Suppressor macrophage treated with lipopolysaccharide for 1 hour (primary cell): Measurements from ENCODE around the gene PILRA.

Source experiments
- DNase-seq, 3 donors: peaks; one replicate each; pipeline ENCODE4 v3.0.0-alpha.2; 2020 to 2022

The PILRA gene

DNA sequence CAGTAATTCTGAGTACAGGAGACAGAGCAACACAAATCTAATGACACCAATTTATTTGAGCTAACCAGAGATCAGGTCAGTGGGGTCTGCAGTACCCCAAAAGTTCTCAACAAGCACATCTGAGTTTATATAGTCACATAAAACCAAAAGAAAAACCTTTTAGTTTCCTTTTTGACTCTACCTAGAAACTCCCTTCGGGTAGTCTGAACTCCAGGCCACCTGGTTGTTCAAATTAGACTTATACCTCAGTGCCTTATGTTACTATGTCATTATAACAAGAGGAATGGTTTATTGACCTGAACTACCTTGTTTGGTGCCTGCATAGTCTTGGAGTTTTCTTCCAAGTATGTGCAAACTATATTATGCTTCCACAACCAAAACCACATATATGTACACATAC lies 40.6 kb downstream of the PILRA start:
- no peak for DNase-seq

DNA sequence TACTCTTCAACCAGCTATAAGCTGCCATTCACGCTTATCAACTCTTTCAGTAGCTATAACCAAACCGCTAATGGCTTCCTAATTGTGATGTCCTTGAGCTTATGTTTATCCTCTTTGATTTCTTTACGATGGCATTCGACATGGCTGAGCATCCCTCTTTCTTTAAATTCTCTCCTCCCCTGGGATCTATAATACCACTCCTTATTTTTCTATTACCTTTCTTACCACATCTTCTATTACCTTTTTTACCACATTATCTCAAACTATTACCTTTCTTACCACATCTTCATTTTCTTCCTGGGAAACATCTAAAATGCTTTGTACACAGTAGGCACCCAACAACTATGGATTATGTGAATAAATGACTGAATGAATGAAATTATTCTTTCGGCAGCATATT lies 42.2 kb downstream of the PILRA start:
- DNase-seq, result no peak

DNA sequence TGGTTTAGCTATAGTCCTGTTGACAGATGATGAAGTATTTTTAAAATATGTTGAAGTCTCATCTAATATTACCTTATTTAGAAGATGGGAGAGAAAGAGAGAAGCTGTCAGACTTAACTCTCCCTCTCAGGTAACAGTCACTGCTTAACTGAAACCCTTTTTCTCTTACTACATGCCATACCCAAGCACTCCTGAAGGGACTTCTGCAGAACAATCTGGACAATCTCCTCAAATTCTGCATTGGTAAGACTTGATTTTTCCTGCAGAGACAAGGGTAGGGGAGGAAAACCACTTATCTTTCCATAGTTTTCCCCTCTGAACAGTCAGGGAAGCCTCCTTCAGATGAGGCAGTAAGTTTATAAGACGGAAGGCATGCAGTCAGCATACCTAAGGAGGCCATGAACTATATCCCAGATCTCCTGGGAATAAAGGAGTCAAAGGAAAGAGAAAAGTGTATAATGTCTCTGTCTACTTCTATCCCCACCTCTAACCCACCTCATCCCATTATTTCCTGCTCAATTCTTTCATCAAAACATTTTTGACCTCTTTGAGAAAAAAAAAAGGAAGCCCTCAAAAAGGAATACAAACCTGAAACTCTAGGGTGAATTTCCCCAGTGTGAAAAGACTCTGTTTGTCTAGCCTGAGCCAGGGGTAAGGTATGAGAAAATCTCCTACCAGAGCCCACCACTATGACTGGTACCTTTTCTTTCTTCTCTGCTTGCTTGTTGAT lies 45.8 kb downstream of the PILRA start:
- DNase-seq, result no peak

- no peak for DNase-seq
Observed at GRCh38 chr7:100419660-100420226, 46.5 kb downstream of the PILRA start.

DNA sequence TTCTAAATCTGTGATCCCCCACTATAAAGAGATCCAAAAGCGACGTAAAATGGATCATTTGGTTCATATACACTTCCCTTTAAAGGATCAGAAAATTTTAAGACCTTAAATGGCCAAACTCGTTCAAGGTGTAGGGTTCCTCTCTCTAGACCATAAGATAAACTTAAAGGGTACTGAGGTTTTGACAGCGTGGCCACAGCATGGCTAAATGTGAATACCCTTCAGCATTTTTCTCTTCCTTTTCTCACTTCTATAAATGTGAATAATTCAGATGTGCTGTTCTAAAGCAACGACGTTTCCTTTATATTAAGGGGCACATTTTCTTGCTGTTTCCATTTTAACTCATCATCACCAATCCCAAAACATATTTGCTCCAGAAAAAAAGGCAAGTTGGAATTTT lies 50.0 kb downstream of the PILRA start:
- DNase-seq, result no peak

DNA sequence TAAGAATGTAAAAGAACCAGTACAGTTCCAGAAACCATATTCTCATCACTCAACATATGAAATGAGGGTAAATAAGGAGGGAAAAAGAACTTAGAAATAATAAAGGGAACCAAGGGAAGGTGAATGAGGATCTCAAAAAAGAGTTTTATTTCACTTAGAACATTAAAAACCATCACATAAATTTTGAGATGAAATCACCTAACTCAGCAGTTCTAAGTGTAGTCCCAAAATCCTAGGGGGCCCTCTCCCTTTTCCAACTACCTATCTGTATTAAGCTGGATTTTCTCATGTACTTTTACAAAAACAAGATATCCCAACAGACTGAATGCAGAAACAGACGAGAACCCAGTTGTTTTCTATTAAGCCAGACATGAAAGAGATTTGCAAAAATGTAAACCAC lies 52.1 kb downstream of the PILRA start:
- no peak for DNase-seq

GRCh38 chr7:100426516-100426915 lies 53.2 kb downstream of the PILRA start:
- no peak for DNase-seq

GRCh38 chr7:100427762-100428198 lies 54.5 kb downstream of the PILRA start:
- DNase-seq, result no peak

DNA sequence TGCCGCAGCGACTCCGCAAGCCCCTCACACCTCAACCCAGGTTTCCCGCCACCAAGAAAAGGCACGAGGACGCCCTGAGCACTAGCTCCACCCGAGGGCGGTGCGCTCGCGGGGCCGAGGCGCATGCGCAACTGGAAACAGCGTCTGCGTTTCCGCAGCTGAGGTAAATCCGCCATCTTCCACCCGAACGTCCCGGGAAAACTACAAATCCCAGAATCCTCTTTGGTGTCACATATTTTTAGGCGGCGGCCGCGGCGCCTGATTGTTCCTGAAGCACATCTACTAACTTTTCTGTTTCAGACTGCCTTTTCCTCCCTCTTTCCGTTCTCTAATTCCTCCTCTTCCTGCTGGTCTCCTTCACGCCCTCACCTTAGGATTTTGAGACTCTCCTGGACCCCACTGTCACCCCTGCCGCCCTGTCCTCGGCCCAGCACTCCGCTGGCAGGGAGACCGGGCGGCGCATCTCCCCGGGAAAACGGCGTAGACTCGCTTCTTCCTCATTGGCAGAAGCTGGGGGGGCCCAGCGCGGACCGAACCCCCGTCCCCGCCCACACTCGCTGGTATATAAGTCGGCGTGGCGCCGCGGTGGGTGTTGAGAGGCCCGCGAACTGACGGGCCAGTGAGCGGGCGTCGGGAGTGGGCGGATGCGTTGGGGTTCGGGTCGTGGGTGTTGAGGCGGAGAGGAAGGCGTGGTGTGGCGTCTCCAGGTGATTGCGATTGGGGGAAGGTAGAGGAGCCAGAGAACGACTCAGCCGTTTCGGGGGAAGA lies 55.1 kb downstream of the PILRA start, which contains the start of gene ZCWPW1:
ZCWPW1 (minus strand) TSS at position 505 of the 768 bp plus-strand sequence. CDS start 8,054 bp downstream, outside the sequence.
- peak; percentile 97 to 99 (median 98) for DNase-seq

DNA sequence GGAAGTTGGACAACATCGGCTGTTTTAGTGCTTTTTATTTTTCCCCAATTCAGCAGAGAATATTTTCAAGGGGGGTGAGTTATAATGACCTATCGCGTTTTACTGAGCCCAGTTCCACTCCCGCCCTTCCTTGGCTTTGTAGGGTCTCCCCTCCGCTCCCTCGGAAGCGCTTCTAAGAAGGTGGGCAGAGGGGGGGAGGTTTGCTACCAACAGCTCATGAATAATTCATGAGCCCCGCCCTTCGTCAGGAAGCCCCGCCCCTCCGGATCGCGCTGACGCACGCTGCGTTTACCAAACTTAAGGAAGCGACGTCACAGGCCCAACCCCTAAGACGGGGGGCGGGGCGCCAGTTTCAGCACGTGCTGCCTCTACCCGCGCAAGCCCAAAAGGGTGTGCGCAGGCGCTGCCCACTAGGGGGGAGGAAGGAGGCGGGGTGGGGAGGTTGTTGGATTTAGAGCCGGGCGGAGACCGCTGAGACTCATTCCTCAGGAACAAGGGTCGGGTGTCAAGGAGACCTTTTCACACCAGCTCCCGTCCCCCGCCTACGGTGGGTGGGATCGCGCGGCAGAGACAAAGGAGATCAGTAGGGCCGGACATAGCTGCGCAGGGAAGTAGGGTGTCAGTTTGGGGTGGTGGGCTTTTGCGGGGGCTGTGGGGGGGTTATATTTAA lies 55.8 kb downstream of the PILRA start:
- DNase-seq, result peak; percentile 100

DNA sequence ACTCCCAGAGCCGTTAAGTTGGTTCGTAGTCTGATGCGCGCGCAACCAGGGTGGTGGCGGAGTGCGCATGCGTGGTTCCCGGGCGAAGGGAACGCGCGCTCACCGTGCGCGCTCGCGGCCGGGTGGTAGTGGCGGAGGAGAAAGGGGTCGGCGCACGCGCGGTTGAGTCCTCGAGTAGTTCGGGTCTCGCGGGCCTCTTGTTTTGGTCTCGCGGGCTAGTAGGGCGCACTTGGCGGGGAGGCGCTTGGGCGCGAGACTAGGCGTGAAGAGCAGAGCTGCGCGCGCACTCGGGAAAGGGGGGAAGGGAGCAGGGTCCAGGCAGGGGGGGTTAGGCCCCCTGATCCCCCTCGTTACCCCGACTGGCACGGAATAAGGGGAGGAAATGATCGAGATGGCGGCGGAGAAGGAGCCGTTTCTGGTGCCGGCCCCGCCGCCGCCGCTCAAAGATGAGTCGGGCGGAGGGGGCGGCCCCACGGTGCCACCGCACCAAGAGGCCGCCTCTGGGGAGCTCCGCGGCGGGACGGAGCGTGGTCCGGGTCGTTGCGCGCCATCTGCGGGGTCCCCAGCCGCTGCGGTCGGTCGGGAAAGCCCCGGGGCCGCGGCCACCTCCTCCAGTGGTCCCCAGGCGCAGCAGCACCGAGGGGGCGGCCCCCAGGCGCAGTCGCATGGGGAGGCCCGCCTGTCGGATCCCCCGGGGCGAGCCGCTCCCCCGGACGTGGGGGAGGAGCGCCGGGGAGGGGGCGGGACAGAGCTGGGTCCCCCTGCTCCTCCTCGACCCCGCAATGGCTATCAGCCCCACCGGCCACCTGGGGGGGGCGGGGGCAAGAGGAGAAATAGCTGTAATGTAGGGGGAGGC lies 56.6 kb downstream of the PILRA start, which contains the start of gene MEPCE:
MEPCE (plus strand) TSS at position 195 of the 856 bp plus-strand sequence; CDS start at position 383, 188 bp downstream.
- peak; percentile 96 to 98 (median 97) for DNase-seq

DNA sequence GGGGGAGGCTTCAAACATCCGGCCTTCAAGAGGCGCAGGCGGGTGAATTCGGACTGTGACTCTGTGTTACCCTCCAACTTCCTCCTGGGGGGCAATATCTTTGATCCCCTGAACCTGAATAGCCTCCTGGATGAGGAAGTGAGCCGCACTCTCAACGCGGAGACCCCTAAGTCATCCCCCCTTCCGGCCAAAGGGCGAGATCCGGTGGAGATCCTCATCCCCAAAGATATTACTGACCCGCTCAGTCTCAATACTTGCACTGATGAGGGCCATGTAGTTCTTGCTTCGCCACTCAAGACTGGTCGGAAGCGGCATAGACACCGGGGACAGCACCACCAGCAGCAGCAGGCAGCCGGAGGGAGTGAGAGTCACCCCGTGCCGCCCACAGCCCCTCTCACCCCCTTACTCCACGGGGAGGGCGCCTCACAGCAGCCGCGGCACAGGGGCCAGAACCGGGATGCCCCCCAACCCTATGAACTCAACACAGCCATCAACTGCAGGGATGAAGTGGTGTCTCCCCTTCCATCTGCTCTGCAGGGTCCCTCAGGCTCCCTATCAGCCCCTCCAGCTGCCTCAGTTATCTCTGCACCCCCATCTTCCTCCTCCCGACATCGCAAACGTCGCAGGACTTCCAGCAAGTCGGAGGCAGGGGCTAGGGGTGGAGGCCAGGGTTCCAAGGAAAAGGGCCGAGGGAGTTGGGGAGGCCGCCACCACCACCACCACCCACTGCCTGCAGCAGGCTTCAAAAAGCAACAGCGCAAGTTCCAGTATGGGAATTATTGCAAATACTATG lies 57.4 kb downstream of the PILRA start:
- DNase-seq, result peak; percentile 27 to 41 (median 39)

GRCh38 chr7:100431286-100431735 lies 58.0 kb downstream of the PILRA start:
- no peak for DNase-seq

- no peak for DNase-seq
Observed at GRCh38 chr7:100432053-100432452, 58.8 kb downstream of the PILRA start.

DNA sequence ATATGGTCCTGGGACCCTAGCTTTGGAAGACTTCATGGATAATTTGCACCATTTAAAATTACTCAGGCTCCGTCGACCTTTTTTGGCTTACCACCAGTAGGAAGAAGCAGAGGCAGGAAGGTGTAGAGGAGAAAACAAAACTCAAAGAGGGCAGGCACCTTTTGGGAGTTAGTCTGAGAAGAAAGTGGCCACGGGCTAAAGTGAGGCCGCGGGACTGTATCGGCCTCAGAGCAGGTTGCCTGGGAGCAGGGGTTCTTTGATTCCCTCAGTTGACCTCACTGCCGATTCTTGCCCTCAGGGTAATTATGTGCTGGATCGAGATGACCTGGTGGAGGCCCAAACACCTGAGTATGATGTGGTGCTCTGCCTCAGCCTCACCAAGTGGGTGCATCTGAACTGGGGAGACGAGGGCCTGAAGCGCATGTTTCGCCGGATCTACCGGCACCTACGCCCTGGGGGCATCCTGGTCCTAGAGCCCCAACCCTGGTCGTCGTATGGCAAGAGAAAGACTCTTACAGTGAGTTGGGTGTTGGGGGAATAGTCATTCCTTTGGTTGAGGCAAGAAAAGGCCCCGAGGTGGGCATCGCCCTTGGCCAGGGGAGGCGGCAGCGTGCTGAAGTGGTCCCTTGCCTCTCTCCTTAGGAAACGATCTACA lies 59.5 kb downstream of the PILRA start:
- DNase-seq, result no peak

- no peak for DNase-seq
Observed at GRCh38 chr7:100433276-100433591, 59.9 kb downstream of the PILRA start.

GRCh38 chr7:100433592-100434296 lies 60.5 kb downstream of the PILRA start:
- no peak for DNase-seq

GRCh38 chr7:100434297-100435144 lies 61.2 kb downstream of the PILRA start:
- DNase-seq, result no peak
